GM12878 (cell line): ENCODE data around the gene SUSD2. TPM values are rescaled to one million over a fixed set of nuclear protein-coding genes. Genes with fewer than 3 reads are reported as not detected.
A peak's percentile ranks its signal among the peaks of the same experiment; 100 is the strongest.

Experiments used
- CBX5 ChIP-seq: sonication (generic); IDR thresholded peaks from 2 replicates; pipeline ENCODE4 v1.6.1; 2016; ENCODE audit warnings: low read depth, moderate library complexity, mild to moderate bottlenecking, inconsistent platforms
- CHD1 ChIP-seq: IDR thresholded peaks from 2 replicates; pipeline ENCODE4 v1.6.1; 2012; ENCODE audit warnings: low read depth, low read length, improper control_type of control experiment
- CTCF ChIP-seq, 3 experiments: IDR thresholded peaks in 2 of 3; conservative IDR thresholded peaks in 1 of 3; 2 replicates each; pipeline ENCODE4 v1.5.1; 2011; ENCODE audit warnings: low read depth in 3 of 3, low read length in 3 of 3, mild to moderate bottlenecking in 3 of 3, control low read depth in 2 of 3, moderate library complexity in 2 of 3, inconsistent platforms in 1 of 3, mixed read lengths in 1 of 3; ENCODE audit not compliant: control insufficient read depth in 2 of 3, insufficient read depth in 1 of 3; ENCODE audit errors: extremely low read depth in 1 of 3
- HCFC1 ChIP-seq: fragments of 150-350 bp; IDR thresholded peaks from 2 replicates; pipeline ENCODE4 v1.6.1; 2014; ENCODE audit warnings: low read length
- IRF5 ChIP-seq: fragments of 450-650 bp; IDR thresholded peaks from 2 replicates; pipeline ENCODE4 v1.6.1; 2017; ENCODE audit warnings: borderline replicate concordance
- MYB ChIP-seq: fragments of 150-350 bp; IDR thresholded peaks from 2 replicates; pipeline ENCODE4 v1.6.1; 2014; ENCODE audit warnings: mild to moderate bottlenecking, low read depth, low read length, borderline replicate concordance
- NBN ChIP-seq: fragments of 450-650 bp; IDR thresholded peaks from 2 replicates; pipeline ENCODE4 v1.6.1; 2016
- NFYA ChIP-seq: IDR thresholded peaks from 2 replicates; pipeline ENCODE4 v1.6.1; 2011; ENCODE audit warnings: low read depth, mild to moderate bottlenecking, low read length, improper control_type of control experiment, borderline replicate concordance
- RAD21 ChIP-seq: IDR thresholded peaks from 2 replicates; pipeline ENCODE4 v1.6.1; 2011; ENCODE audit warnings: mild to moderate bottlenecking, low read depth, low read length, moderate library complexity; ENCODE audit not compliant: insufficient read depth
- RAD51 ChIP-seq: fragments of 450-650 bp; IDR thresholded peaks from 2 replicates; pipeline ENCODE4 v1.6.1; 2016; ENCODE audit warnings: moderate library complexity, mild to moderate bottlenecking, inconsistent platforms
- RELA ChIP-seq: fragments of 450-650 bp; IDR thresholded peaks from 2 replicates; pipeline ENCODE4 v1.8.0; 2014; ENCODE audit warnings: borderline replicate concordance; ENCODE audit not compliant: partially characterized antibody
- RFX5 ChIP-seq: IDR thresholded peaks from 2 replicates; pipeline ENCODE4 v1.6.1; 2011; ENCODE audit warnings: low read depth, low read length, improper control_type of control experiment
- SMAD5 ChIP-seq: IDR thresholded peaks from 2 replicates; pipeline ENCODE4 v1.6.1; 2016; ENCODE audit warnings: antibody characterized with exemption, low read depth
- SMARCA5 ChIP-seq: fragments of 450-650 bp; IDR thresholded peaks from 2 replicates; pipeline ENCODE4 v1.6.1; 2017; ENCODE audit warnings: mild to moderate bottlenecking
- SMC3 ChIP-seq: IDR thresholded peaks from 2 replicates; pipeline ENCODE4 v1.6.1; 2011; ENCODE audit warnings: low read length, improper control_type of control experiment, borderline replicate concordance
- ZNF687 ChIP-seq: fragments of 450-650 bp; IDR thresholded peaks from 2 replicates; pipeline ENCODE4 v1.6.1; 2017; ENCODE audit warnings: mild to moderate bottlenecking, moderate library complexity
- polyA plus RNA-seq, 11 experiments: library from polyadenylated mRNA; depleted of rRNA in 4 of 11; unstranded in 6 of 11; stranded (reverse) in 5 of 11; fragments of >200 nt; fragmentation: Nextera tagmentation in 4 of 11; fragmentation: Illumina TruSeq in 1 of 11; extraction: Ambion mirVana in 4 of 11; extraction: Trizol in 1 of 11; gene quantifications; 1 replicate in 1 of 11; 2 replicates in 10 of 11; pipeline versions ENCODE4 v1.2.1 to v1.2.3, GENCODE V29; 2011 to 2016; ENCODE audit warnings: inconsistent platforms in 2 of 11, missing spikeins in 2 of 11, low read depth in 1 of 11
- total RNA-seq, 4 experiments: library from RNA; depleted of rRNA in 3 of 4; stranded (reverse); fragments of >200 nt in 3 of 4; fragmentation: Illumina TruSeq in 1 of 4; extraction: Trizol in 1 of 4; gene quantifications; 2 replicates each; pipeline versions ENCODE4 v1.2.1 to v1.2.3, GENCODE V29; 2013 to 2021
- TF ChIP-seq, protein P1 (sequence below): fragments of 450-650 bp; IDR thresholded peaks from 2 replicates; pipeline ENCODE4 v1.6.1; 2017; ENCODE audit warnings: mild to moderate bottlenecking, low read depth, inconsistent platforms; ENCODE audit not compliant: poor library complexity, severe bottlenecking
- TF ChIP-seq, protein P2 (sequence below): IDR thresholded peaks from 2 replicates; pipeline ENCODE4 v1.6.1; 2011; ENCODE audit warnings: low read depth, low read length, improper control_type of control experiment, borderline replicate concordance

The SUSD2 gene
- total and polyA plus RNA-seq, 10 of the 15 experiments (the other 5 are each of a cell fraction or from before 2014, with no cell fraction given): 0.04 to 0.31 (median 0.11) TPM; not detected in 5

- TF ChIP-seq CTCF (IDR thresholded peaks at IDR 0.05 in 2 of 3, conservative IDR thresholded peaks at IDR 0.05 in 1 of 3; ENCODE audit: control insufficient read depth in 2 of 3, extremely low read depth in 1 of 3, insufficient read depth in 1 of 3, low read depth in 3 of 3, low read length in 3 of 3) (peak; percentile 88 to 98 (median 95)), SMC3 (no peak; the same call in 1 of the 2 replicates), SMARCA5 (peak; percentile 60; the same call in 1 of the 2 replicates), IRF5 (no peak), CBX5 (peak; percentile 78; the same call in 1 of the 2 replicates), ZNF687 (no peak), RFX5 (no peak), SMAD5 (peak; percentile 42; the same call in 1 of the 2 replicates), NFYA (no peak), RAD51 (no peak), RELA (peak; percentile 75), CHD1 (no peak), RAD21 (peak; percentile 18; the same call in 1 of the 2 replicates), MYB (no peak), HCFC1 (no peak), NBN (0 out of 2 replicates have a peak, but pooled peaks have one; percentile 67)
- TF ChIP-seq, protein P1, sequence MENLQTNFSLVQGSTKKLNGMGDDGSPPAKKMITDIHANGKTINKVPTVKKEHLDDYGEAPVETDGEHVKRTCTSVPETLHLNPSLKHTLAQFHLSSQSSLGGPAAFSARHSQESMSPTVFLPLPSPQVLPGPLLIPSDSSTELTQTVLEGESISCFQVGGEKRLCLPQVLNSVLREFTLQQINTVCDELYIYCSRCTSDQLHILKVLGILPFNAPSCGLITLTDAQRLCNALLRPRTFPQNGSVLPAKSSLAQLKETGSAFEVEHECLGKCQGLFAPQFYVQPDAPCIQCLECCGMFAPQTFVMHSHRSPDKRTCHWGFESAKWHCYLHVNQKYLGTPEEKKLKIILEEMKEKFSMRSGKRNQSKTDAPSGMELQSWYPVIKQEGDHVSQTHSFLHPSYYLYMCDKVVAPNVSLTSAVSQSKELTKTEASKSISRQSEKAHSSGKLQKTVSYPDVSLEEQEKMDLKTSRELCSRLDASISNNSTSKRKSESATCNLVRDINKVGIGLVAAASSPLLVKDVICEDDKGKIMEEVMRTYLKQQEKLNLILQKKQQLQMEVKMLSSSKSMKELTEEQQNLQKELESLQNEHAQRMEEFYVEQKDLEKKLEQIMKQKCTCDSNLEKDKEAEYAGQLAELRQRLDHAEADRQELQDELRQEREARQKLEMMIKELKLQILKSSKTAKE: peak; percentile 39
- TF ChIP-seq, protein P2, sequence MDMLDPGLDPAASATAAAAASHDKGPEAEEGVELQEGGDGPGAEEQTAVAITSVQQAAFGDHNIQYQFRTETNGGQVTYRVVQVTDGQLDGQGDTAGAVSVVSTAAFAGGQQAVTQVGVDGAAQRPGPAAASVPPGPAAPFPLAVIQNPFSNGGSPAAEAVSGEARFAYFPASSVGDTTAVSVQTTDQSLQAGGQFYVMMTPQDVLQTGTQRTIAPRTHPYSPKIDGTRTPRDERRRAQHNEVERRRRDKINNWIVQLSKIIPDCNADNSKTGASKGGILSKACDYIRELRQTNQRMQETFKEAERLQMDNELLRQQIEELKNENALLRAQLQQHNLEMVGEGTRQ: no peak
These were observed 24.1 kb upstream of the SUSD2 start (continued) for GRCh38 chr22:24156913-24157821.
